ENCODE results near the gene PTPRD. TPM values are rescaled to one million over a fixed set of nuclear protein-coding genes. Genes with fewer than 3 reads are reported as not detected.

Gene PTPRD
- total RNA-seq, 1 experiment from 2014 or later = 69.6 TPM

- Mint-ChIP-seq H3K4me1 (peaks cover 21% of the 10 kb centered on the region), H3K27ac (no peak overlapping the region), H3K27me3 (ENCODE audit: low read depth) (no peaks in the 10 kb centered on the region), H3K4me3 (no peak overlapping the region), H3K36me3 (no peaks in the 10 kb centered on the region), H3K9me3 (no peaks in the 10 kb centered on the region)
- POLR2A ChIA-PET = no interaction called here
- CTCF ChIA-PET = no interaction called here
- TF ChIP-seq IRF1 (CRISPR knock-in tag; IDR thresholded peaks at IDR 0.05) = no peak
- ATAC-seq (no peak), DNase-seq (ENCODE audit: low spot score) (no peak)
Observed at GRCh38 chr9:8390571-8390970, 2222.2 kb downstream of the PTPRD start.

GRCh38 chr9:8389531-8389930 is 2223.3 kb downstream of the PTPRD start:
- Mint-ChIP-seq H3K4me3 (no peak overlapping the region), H3K27me3 (ENCODE audit: low read depth) (no peaks in the 10 kb centered on the region), H3K27ac (no peak overlapping the region), H3K9me3 (no peaks in the 10 kb centered on the region), H3K4me1 (peaks cover 10% of the 10 kb centered on the region), H3K36me3 (no peaks in the 10 kb centered on the region)
- POLR2A ChIA-PET = no interaction called here
- TF ChIP-seq ZNF425 (CRISPR knock-in tag; conservative IDR thresholded peaks at IDR 0.05) = no peak
- no peak for TF ChIP-seq RORB (CRISPR knock-in tag; IDR thresholded peaks at IDR 0.05)
- no peak for TF ChIP-seq ELF4 (CRISPR knock-in tag; IDR thresholded peaks at IDR 0.05; ENCODE audit: low read depth)
- TF ChIP-seq PREB (CRISPR knock-in tag; IDR thresholded peaks at IDR 0.05; ENCODE audit: borderline replicate concordance) = no peak
- TF ChIP-seq PRRX2 (CRISPR knock-in tag; IDR thresholded peaks at IDR 0.05) = no peak
- TF ChIP-seq ETV6 (CRISPR knock-in tag; IDR thresholded peaks at IDR 0.05) = no peak
- no peak for TF ChIP-seq IRF1 (CRISPR knock-in tag; IDR thresholded peaks at IDR 0.05)
- TF ChIP-seq SOX15 (CRISPR knock-in tag; IDR thresholded peaks at IDR 0.05) = no peak
- no peak for TF ChIP-seq OVOL2 (CRISPR knock-in tag; IDR thresholded peaks at IDR 0.05; ENCODE audit: borderline replicate concordance)
- no peak for TF ChIP-seq ZNF138 (CRISPR knock-in tag; conservative IDR thresholded peaks at IDR 0.05)
- no peak for TF ChIP-seq CREM (CRISPR knock-in tag; IDR thresholded peaks at IDR 0.05)
- no peak for TF ChIP-seq CBFB (CRISPR knock-in tag; IDR thresholded peaks at IDR 0.05; ENCODE audit: low read depth)
- TF ChIP-seq SMAD4 (CRISPR knock-in tag; IDR thresholded peaks at IDR 0.05) = no peak
- no peak for TF ChIP-seq TCF7 (CRISPR knock-in tag; IDR thresholded peaks at IDR 0.05; ENCODE audit: low read depth)
- TF ChIP-seq MAX (CRISPR knock-in tag; IDR thresholded peaks at IDR 0.05) = no peak
- TF ChIP-seq ZNF396 (CRISPR knock-in tag; IDR thresholded peaks at IDR 0.05; ENCODE audit: borderline replicate concordance) = no peak
- no peak for TF ChIP-seq USF1 (CRISPR knock-in tag; IDR thresholded peaks at IDR 0.05)
- no peak for TF ChIP-seq ZNF423 (CRISPR knock-in tag; IDR thresholded peaks at IDR 0.05)
- TF ChIP-seq HMGA2 (CRISPR knock-in tag; IDR thresholded peaks at IDR 0.05) = no peak
- DNase-seq (ENCODE audit: low spot score) = no peak
- ATAC-seq = no peak
- CTCF ChIA-PET = no interaction called here

- Mint-ChIP-seq H3K4me3 (no peak overlapping the region), H3K27me3 (ENCODE audit: low read depth) (no peaks in the 10 kb centered on the region), H3K27ac (no peak overlapping the region), H3K4me1 (0 out of 2 replicates have a peak, but pooled peaks cover 3% of the 10 kb centered on the region), H3K36me3 (no peaks in the 10 kb centered on the region), H3K9me3 (no peaks in the 10 kb centered on the region)
- ATAC-seq = no peak
- ChIA-PET CTCF (no interaction called here), POLR2A (no interaction called here)
- DNase-seq (ENCODE audit: low spot score) = no peak
- no peak for TF ChIP-seq NFE2L1 (CRISPR knock-in tag; IDR thresholded peaks at IDR 0.05)
- TF ChIP-seq E2F5 (CRISPR knock-in tag; IDR thresholded peaks at IDR 0.05) = no peak
- TF ChIP-seq MYBL2 (CRISPR knock-in tag; IDR thresholded peaks at IDR 0.05) = no peak
- TF ChIP-seq NR3C1 (CRISPR knock-in tag; conservative IDR thresholded peaks at IDR 0.05; ENCODE audit: low read depth) = no peak
- TF ChIP-seq AR (CRISPR knock-in tag; IDR thresholded peaks at IDR 0.05) = no peak
Observed at GRCh38 chr9:8388132-8388531, 2224.7 kb downstream of the PTPRD start.
